Neural crest cell (in vitro differentiated cells): ENCODE results near the gene CCDC7. TPM values are rescaled to one million over a fixed set of nuclear protein-coding genes. Genes with fewer than 3 reads are reported as not detected.
"Not testable (repeated sequence)": the region's sequence is repeated elsewhere in the genome, so short reads cannot be mapped to it uniquely, and the experiment has no call there.

Source experiments
- DNase-seq: peaks from one replicate; pipeline ENCODE4 v3.0.0; 2021; ENCODE audit warnings: low read depth, mixed read lengths, low spot score
- H3K27ac Mint-ChIP-seq: one replicate; pipeline ENCODE4 v1.8.0; 2021; ENCODE audit warnings: mild to moderate bottlenecking, mixed read lengths; ENCODE audit not compliant: unreplicated experiment
- H3K27me3 Mint-ChIP-seq: 2 replicates; pipeline ENCODE4 v1.8.0; 2021; ENCODE audit warnings: low read depth, mild to moderate bottlenecking, mixed read lengths
- H3K36me3 Mint-ChIP-seq: 2 replicates; pipeline ENCODE4 v1.8.0; 2021; ENCODE audit warnings: low read depth, mild to moderate bottlenecking, mixed read lengths
- H3K4me1 Mint-ChIP-seq: 2 replicates; pipeline ENCODE4 v1.8.0; 2021; ENCODE audit warnings: mixed read lengths
- H3K4me3 Mint-ChIP-seq: one replicate; pipeline ENCODE4 v1.8.0; 2021; ENCODE audit warnings: mild to moderate bottlenecking, mixed read lengths
- H3K9me3 Mint-ChIP-seq: 2 replicates; pipeline ENCODE4 v1.8.0; 2021; ENCODE audit warnings: mixed read lengths
- CTCF ChIP-seq: fragments of 200-600 bp; sonication (generic); conservative IDR thresholded peaks from 2 replicates; pipeline ENCODE4 v1.5.0; 2021; ENCODE audit warnings: antibody characterized with exemption, mild to moderate bottlenecking
- total RNA-seq: library from RNA; stranded (reverse); gene quantifications from 2 replicates; pipeline ENCODE4 v1.2.1, GENCODE V29; 2021

The CCDC7 gene
- total RNA-seq, 1 donor from 2014 or later, result 5.2 TPM

DNA sequence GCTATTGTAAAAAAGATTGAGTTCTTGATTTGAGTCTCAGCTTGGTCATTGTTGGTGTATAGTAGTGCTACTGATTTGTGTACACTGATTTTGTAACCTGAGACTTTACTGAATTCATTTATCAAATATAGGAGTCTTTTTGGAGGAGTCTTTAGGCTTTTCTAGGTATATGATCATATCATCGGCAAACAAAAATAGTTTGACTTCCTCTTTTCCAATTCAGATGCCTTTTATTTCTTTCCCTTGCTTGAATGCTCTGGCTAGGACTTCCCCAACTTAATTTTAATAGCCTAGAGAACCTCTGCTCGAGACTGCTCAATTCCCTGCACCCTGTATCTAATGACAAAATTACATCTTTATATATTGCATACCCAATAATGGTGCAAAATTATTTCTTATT, 154.4 kb downstream of the CCDC7 start:
- Mint-ChIP-seq H3K27ac (no peak overlapping the region), H3K27me3 (no peaks in the 10 kb centered on the region), H3K4me1 (no peaks in the 10 kb centered on the region), H3K4me3 (no peak overlapping the region), H3K9me3 (peaks cover 25% of the 10 kb centered on the region), H3K36me3 (peaks cover 32% of the 10 kb centered on the region)
- no peak for DNase-seq
- no peak for TF ChIP-seq CTCF

DNA sequence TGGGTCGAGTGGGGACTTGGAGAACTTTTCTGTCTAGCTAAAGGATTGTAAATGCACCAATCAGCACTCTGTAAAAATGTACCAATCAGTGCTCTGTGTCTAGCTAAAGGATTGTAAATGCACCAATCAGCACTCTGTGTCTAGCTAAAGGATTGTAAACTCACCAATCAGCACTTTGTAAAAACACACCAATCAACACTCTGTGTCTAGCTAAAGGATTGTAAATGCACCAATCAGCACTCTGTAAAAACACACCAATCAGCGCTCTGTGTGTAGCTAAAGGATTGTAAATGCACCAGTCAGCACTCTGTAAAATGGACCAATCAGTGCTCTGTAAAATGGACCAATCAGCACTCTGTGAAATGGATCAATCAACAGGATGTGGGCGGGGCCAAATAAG, 155.6 kb downstream of the CCDC7 start:
- H3K27ac Mint-ChIP-seq, H3K27me3 Mint-ChIP-seq, H3K4me3 Mint-ChIP-seq, H3K4me1 Mint-ChIP-seq, DNase-seq: not testable (repeated sequence)
- H3K9me3 Mint-ChIP-seq, result peaks cover 20% of the 10 kb centered on the region
- peaks cover 28% of the 10 kb centered on the region for H3K36me3 Mint-ChIP-seq

DNA sequence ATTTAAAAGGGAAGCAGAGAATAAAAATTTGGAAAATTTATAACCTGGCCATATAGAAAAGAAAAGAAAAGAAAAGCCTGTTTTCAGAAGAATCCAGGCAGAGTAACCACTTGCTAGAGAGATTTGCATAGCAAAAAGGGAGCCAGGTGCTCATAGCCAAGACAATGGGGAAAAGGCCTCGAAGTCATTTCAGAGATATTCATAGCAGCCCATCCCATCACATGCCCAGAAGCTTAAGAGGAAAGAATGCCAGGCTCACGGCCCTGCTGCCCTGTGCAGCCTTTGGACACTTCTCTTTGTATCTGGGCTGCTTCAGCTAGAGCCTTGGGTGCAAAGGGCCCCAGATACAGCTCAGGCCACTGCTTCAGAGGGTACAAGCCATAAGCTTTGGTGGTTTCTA, 159.8 kb downstream of the CCDC7 start:
- no peak for TF ChIP-seq CTCF
- Mint-ChIP-seq H3K4me1 (no peaks in the 10 kb centered on the region), H3K9me3 (peaks cover 11% of the 10 kb centered on the region), H3K4me3 (no peak overlapping the region), H3K36me3 (peaks cover 11% of the 10 kb centered on the region), H3K27ac (no peak overlapping the region), H3K27me3 (no peaks in the 10 kb centered on the region)
- DNase-seq, result no peak

- H3K27me3 Mint-ChIP-seq, H3K4me1 Mint-ChIP-seq, H3K36me3 Mint-ChIP-seq, DNase-seq, H3K4me3 Mint-ChIP-seq, H3K27ac Mint-ChIP-seq: not testable (repeated sequence)
- H3K9me3 Mint-ChIP-seq, result peaks cover 24% of the 10 kb centered on the region
Measured at GRCh38 chr10:32610543-32610942, 164.6 kb downstream of the CCDC7 start.

GRCh38 chr10:32616438-32616837, 170.5 kb downstream of the CCDC7 start:
- no peaks in the 10 kb centered on the region for H3K4me1 Mint-ChIP-seq
- H3K4me3 Mint-ChIP-seq, result no peak overlapping the region
- TF ChIP-seq CTCF, result no peak
- H3K36me3 Mint-ChIP-seq, result peaks cover 2% of the 10 kb centered on the region
- no peak for DNase-seq
- no peak overlapping the region for H3K27ac Mint-ChIP-seq
- H3K9me3 Mint-ChIP-seq, result peaks cover 20% of the 10 kb centered on the region
- no peaks in the 10 kb centered on the region for H3K27me3 Mint-ChIP-seq

- DNase-seq, result no peak
- H3K4me1 Mint-ChIP-seq, result no peaks in the 10 kb centered on the region
- H3K27ac Mint-ChIP-seq, result no peak overlapping the region
- H3K36me3 Mint-ChIP-seq, result peaks cover 2% of the 10 kb centered on the region
- TF ChIP-seq CTCF, result no peak
- no peaks in the 10 kb centered on the region for H3K27me3 Mint-ChIP-seq
- peaks cover 9% of the 10 kb centered on the region for H3K9me3 Mint-ChIP-seq
- H3K4me3 Mint-ChIP-seq, result no peak overlapping the region
Measured at GRCh38 chr10:32618482-32618881, 172.5 kb downstream of the CCDC7 start.

GRCh38 chr10:32621969-32622368, 176.0 kb downstream of the CCDC7 start:
- TF ChIP-seq CTCF, result no peak
- H3K4me1 Mint-ChIP-seq, result no peaks in the 10 kb centered on the region
- H3K27me3 Mint-ChIP-seq, result no peaks in the 10 kb centered on the region
- peaks cover 5% of the 10 kb centered on the region for H3K36me3 Mint-ChIP-seq
- H3K4me3 Mint-ChIP-seq, result no peak overlapping the region
- no peak for DNase-seq
- H3K9me3 Mint-ChIP-seq, result peaks cover 9% of the 10 kb centered on the region
- no peak overlapping the region for H3K27ac Mint-ChIP-seq
